Stimulated activated CD8-positive, alpha-beta memory T cell treated with anti-CD3 and anti-CD28 coated beads, Interleukin-15, amount 100 ng/mL, for 48 hours (primary cell): ENCODE results near the gene MYT1.
"Not testable (repeated sequence)": the region's sequence is repeated elsewhere in the genome, so short reads cannot be mapped to it uniquely, and the experiment has no call there.

Experiments
- DNase-seq, 2 donors: peaks; one replicate each; pipeline ENCODE4 v3.0.0-alpha.2; 2020; ENCODE audit warnings: low read depth in 2 of 2

Gene MYT1

GRCh38 chr20:64164123-64164836, at the start of gene MYT1:
Gene MYT1, plus strand, starts transcription at chr20:64164452. Its CDS starts 34,410 bp downstream, at chr20:64198862.
- no peak for DNase-seq

GRCh38 chr20:64115171-64115911, 48.9 kb upstream of the MYT1 start:
- no peak for DNase-seq

GRCh38 chr20:64116016-64116415, 48.2 kb upstream of the MYT1 start:
- no peak for DNase-seq

- no peak for DNase-seq
These were observed 47.5 kb upstream of the MYT1 start for GRCh38 chr20:64116541-64117431.

GRCh38 chr20:64117432-64117777, 46.8 kb upstream of the MYT1 start:
- DNase-seq = not testable (repeated sequence)

GRCh38 chr20:64119301-64119680, 45.0 kb upstream of the MYT1 start:
- DNase-seq = no peak

- DNase-seq = no peak
These were observed 44.4 kb upstream of the MYT1 start for GRCh38 chr20:64119681-64120341.

GRCh38 chr20:64121586-64121985, 42.7 kb upstream of the MYT1 start:
- no peak for DNase-seq

GRCh38 chr20:64122927-64123326, 41.3 kb upstream of the MYT1 start:
- not testable (repeated sequence) for DNase-seq

- DNase-seq = not testable (repeated sequence)
These were observed 40.7 kb upstream of the MYT1 start for GRCh38 chr20:64123517-64123916.

- DNase-seq = no peak
These were observed 35.0 kb upstream of the MYT1 start for GRCh38 chr20:64129146-64129782.

GRCh38 chr20:64130271-64130670, 34.0 kb upstream of the MYT1 start:
- DNase-seq = no peak

- DNase-seq = no peak
These were observed 33.4 kb upstream of the MYT1 start for GRCh38 chr20:64130876-64131275.

GRCh38 chr20:64131406-64131805, 32.8 kb upstream of the MYT1 start:
- DNase-seq = no peak

GRCh38 chr20:64133951-64134407, 30.3 kb upstream of the MYT1 start:
- no peak for DNase-seq

GRCh38 chr20:64134744-64135143, 29.5 kb upstream of the MYT1 start:
- DNase-seq = not testable (repeated sequence)

GRCh38 chr20:64136004-64136710, 28.1 kb upstream of the MYT1 start:
- no peak for DNase-seq

- DNase-seq = no peak
These were observed 26.6 kb upstream of the MYT1 start for GRCh38 chr20:64137598-64138031.

GRCh38 chr20:64138276-64138815, 25.9 kb upstream of the MYT1 start:
- DNase-seq = no peak
